Tibial nerve (tissue), 4 donors: ENCODE data around the gene PTDSS2. TPM values are rescaled to one million over a fixed set of nuclear protein-coding genes. Genes with fewer than 3 reads are reported as not detected.

ENCODE experiments used
- DNase-seq, 2 donors: peaks; one replicate each; pipeline ENCODE4 v3.0.0-alpha.2; 2019; ENCODE audit warnings: low spot score in 2 of 2
- H3K27ac ChIP-seq, 4 donors: fragments of 200-600 bp; sonication (generic) in 3 of 4; one replicate each; pipeline ENCODE4 v1.5.1; 2017 to 2019; ENCODE audit warnings: mild to moderate bottlenecking in 1 of 4
- H3K27me3 ChIP-seq, 2 donors: fragments of 200-600 bp; sonication (generic) in 1 of 2; one replicate each; pipeline versions ENCODE4 v1.5.1 to v1.6.0; 2017 to 2019
- H3K36me3 ChIP-seq, 3 donors: fragments of 200-600 bp; sonication (generic); one replicate each; pipeline ENCODE4 v1.5.1; 2018 to 2019
- H3K4me1 ChIP-seq, 4 donors: fragments of 200-600 bp; sonication (generic) in 3 of 4; one replicate each; pipeline ENCODE4 v1.5.1; 2017 to 2019
- H3K4me3 ChIP-seq, 4 donors: fragments of 200-600 bp; sonication (generic) in 3 of 4; one replicate each; pipeline ENCODE4 v1.5.1; 2017 to 2019; ENCODE audit warnings: mild to moderate bottlenecking in 1 of 4, moderate library complexity in 1 of 4
- H3K9me3 ChIP-seq, 4 donors: fragments of 200-600 bp; sonication (generic) in 3 of 4; one replicate each; pipeline ENCODE4 v1.5.1; 2017 to 2019
- EP300 ChIP-seq, 2 donors: sonication (generic); formaldehyde crosslinking; IDR thresholded peaks; one replicate each; pipeline ENCODE4 v1.6.1; 2017; ENCODE audit warnings: antibody characterized with exemption in 2 of 2, mild to moderate bottlenecking in 1 of 2
- POLR2A ChIP-seq, 2 donors: fragments of 450-650 bp; IDR thresholded peaks; one replicate each; pipeline ENCODE4 v1.6.1; 2017; ENCODE audit warnings: antibody characterized with exemption in 2 of 2, mild to moderate bottlenecking in 2 of 2, moderate library complexity in 2 of 2
- WGBS, 2 donors: methylation state at CpG; one replicate each; pipeline ENCODE4 v1.1.5; 2018; 5-methylcytosine and 5-hydroxymethylcytosine counted together
- total RNA-seq, 4 donors: library from RNA; depleted of rRNA; stranded (reverse); fragments of >200 nt; gene quantifications; one replicate each; pipeline ENCODE4 v1.1.0, GENCODE V29; 2016
- TF ChIP-seq, protein P1 (sequence below), 5 experiments: fragments of 200-600 bp in 3 of 5; fragments of 450-650 bp in 2 of 5; sonication (generic) in 3 of 5; IDR thresholded peaks; one replicate each; pipeline ENCODE4 v1.5.1; 2016 to 2019; ENCODE audit warnings: antibody characterized with exemption in 5 of 5, mild to moderate bottlenecking in 3 of 5, moderate library complexity in 2 of 5

The PTDSS2 gene
- total RNA-seq, 4 donors from 2014 or later: 54.2 to 100 (median 63.9) TPM

DNA sequence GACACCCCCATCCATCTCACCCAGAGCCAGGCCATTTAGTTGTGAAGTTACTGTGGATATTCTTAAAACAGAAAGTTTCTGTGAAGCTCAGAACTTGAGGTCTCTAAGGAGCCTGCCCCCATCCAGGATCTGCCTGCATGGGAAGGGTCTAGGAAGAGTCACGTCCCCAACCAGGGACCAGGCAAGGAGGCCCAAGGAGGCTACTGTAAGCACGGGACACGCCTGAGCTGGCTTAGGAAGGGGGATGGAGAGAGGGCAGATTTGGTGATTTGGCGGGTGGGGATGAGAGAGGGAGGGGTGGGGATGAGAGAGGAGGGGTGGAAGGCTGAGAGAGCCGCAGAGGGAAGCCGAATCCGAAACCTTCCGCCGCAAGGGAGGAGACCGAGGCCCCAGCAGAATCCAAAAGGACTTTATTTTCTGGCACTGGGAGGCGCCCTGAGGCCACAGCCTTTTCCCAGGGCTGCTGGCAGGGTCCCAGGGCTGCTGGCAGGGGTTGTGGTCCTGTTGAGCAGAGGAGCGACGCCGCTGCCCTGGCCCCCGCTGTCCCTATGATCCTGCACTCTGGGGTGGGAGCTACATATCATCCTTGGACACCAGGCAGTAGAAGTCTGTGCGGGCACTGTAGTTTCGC is 44.6 kb upstream of the PTDSS2 start:
- 37 to 59% methylated on average over 15 of the region's 17 CpGs for WGBS, 2 donors
- Histone ChIP-seq H3K27me3 (no peaks in the 10 kb centered on the region), H3K36me3 (no peaks in the 10 kb centered on the region), H3K9me3 (no peaks in the 10 kb centered on the region), H3K4me3 (peak overlapping the region in 2 of 4 donors; percentile 80 to 81), H3K4me1 (peaks cover 0 to 29% (median 13%) of the 10 kb centered on the region in 4 donors), H3K27ac (peak overlapping the region in 3 of 4 donors; percentile 80 to 91 (median 85))
- TF ChIP-seq POLR2A (IDR thresholded peaks at IDR 0.05): no peak
- TF ChIP-seq EP300 (IDR thresholded peaks at IDR 0.05): no peak
- TF ChIP-seq, protein P1, sequence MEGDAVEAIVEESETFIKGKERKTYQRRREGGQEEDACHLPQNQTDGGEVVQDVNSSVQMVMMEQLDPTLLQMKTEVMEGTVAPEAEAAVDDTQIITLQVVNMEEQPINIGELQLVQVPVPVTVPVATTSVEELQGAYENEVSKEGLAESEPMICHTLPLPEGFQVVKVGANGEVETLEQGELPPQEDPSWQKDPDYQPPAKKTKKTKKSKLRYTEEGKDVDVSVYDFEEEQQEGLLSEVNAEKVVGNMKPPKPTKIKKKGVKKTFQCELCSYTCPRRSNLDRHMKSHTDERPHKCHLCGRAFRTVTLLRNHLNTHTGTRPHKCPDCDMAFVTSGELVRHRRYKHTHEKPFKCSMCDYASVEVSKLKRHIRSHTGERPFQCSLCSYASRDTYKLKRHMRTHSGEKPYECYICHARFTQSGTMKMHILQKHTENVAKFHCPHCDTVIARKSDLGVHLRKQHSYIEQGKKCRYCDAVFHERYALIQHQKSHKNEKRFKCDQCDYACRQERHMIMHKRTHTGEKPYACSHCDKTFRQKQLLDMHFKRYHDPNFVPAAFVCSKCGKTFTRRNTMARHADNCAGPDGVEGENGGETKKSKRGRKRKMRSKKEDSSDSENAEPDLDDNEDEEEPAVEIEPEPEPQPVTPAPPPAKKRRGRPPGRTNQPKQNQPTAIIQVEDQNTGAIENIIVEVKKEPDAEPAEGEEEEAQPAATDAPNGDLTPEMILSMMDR (IDR thresholded peaks at IDR 0.05): no peak
- DNase-seq: no peak

DNA sequence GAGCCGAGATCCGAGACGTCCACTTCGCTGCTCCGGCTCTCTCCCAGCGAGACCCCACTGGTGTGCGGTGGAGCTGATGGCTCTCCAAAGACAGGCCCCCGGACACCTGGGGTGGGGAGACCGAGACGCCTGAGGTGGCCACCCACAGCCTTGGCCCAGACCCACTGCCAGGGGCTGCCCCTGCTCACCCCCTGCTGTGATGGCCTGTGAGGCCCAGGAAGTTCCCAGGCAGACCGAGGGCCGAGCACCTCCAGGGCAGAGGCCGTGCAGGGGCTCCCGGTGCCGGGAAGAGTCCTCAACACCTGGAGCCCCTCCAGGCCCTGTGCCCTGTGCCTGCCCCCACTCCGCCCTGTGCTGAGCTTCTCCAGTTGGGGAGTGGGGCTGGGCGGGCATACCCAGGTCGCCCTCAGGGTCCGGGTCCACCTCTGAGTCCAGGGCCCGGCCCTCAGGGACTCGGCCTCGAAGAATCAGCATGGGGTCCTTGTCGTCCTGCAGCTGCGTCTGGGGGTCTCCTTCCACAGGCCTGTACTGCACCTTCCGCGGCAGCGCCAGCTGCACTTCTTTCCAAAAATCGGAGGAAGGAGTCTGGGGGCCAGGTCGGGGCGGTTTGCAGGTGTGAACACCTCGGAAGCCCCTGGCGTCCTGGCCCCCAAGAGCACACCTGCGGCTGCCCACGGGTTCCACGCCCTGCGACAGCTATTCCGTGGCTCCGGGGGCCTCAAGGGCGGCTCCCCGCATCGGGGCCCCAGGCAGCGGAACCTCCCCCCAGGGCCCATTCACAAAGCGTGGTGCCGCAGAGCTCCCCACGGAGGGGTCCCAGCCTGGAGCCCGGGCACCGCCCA is 43.9 kb upstream of the PTDSS2 start:
- Histone ChIP-seq H3K4me3 (peak overlapping the region; percentile 66 to 81 (median 76)), H3K36me3 (no peaks in the 10 kb centered on the region), H3K9me3 (no peaks in the 10 kb centered on the region), H3K27ac (peak overlapping the region; percentile 66 to 91 (median 82)), H3K4me1 (peaks cover 0 to 29% (median 13%) of the 10 kb centered on the region in 4 donors), H3K27me3 (no peaks in the 10 kb centered on the region)
- DNase-seq: no peak
- WGBS, 2 donors: 71 to 72% methylated on average over 16 to 19 of the region's 47 CpGs
- TF ChIP-seq EP300 (IDR thresholded peaks at IDR 0.05): no peak
- TF ChIP-seq, protein P1 (IDR thresholded peaks at IDR 0.05): peak in 1 of 5 experiments; percentile 11

DNA sequence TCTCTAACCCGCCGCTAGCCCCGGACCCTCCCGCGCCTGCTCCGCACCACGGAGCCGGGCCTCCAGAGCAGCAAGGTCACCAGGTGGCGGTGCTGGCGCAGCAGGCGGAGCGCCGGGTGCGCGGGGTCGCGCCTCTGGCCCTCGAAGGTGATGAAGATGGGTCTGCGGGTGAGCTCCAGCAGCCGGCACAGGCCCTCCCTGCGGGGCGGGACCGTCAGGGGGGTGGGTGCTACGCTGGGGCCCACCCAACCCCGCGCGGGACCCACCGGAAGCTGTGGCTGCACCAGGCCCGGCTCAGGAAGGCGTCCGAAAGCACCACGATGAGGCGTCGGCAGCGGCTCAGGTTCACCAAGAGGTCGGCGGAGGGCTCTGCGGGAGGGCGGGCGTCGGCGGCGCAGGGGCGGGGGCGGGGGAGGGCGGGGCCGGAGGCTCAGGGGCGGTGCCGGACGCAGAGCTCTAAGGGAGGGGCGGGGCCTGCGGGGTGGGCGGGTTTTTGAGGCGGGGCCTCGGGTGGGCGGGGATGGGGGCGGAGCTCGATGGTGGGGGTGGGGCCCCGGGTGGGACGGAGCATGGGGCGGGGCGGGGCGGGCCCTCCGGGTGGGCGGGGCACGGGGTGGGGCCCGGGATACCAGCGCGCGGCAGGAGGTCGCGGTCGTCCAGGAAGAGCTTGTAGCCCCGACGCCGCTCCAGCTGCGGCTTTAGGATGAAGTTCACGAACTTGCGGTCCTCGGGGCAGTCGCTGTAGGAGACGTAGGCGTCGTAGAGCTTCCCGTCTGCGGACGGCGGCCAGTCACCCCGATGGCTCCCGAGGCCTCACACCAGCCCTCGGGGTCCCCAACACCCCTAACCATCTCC is 43.1 kb upstream of the PTDSS2 start:
- peak; percentile 40 to 50 for DNase-seq
- H3K36me3 ChIP-seq: no peaks in the 10 kb centered on the region
- H3K27me3 ChIP-seq: no peaks in the 10 kb centered on the region
- peaks cover 0 to 29% (median 13%) of the 10 kb centered on the region in 4 donors for H3K4me1 ChIP-seq
- 20 to 25% methylated on average over 1 to 13 of the region's 91 CpGs for WGBS, 2 donors
- TF ChIP-seq EP300 (IDR thresholded peaks at IDR 0.05) (peak in 1 of 2 donors; percentile 19), POLR2A (IDR thresholded peaks at IDR 0.05) (no peak)
- TF ChIP-seq, protein P1 (IDR thresholded peaks at IDR 0.05): peak in 1 of 5 experiments; percentile 49
- H3K27ac ChIP-seq: peak overlapping the region; percentile 66 to 91 (median 82)
- H3K4me3 ChIP-seq: peak overlapping the region; percentile 66 to 81 (median 76)
- no peaks in the 10 kb centered on the region for H3K9me3 ChIP-seq

DNA sequence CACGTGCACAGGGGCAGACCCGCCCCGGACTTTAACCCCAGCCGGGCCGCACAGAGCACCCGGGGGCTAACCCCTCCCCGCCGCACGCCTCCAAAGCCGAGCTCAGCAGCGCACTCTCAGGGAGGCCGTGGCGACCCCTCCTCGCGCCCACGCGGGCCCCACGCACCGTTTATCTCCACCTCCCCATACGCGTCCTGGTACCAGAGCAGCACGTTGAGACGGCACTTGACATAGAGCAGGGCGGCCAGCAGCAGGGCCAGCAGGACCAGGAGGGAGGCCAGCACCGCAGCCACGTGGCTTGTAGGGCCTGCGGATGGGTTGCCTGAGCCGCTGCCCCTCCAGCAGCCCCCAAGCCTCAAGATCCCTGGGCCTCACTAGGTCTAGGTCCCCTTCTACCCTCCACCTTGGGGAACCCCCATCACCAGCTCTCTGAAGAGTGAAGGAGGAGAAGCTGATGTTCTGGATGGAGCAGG is 42.4 kb upstream of the PTDSS2 start:
- 74 to 82% methylated on average over 23 to 25 of the region's 28 CpGs for WGBS, 2 donors
- Histone ChIP-seq H3K4me3 (peak overlapping the region in 2 of 4 donors; percentile 25 to 80), H3K4me1 (peaks cover 0 to 29% (median 13%) of the 10 kb centered on the region in 4 donors), H3K27ac (peak overlapping the region in 2 of 4 donors; percentile 50 to 91), H3K27me3 (no peaks in the 10 kb centered on the region), H3K9me3 (no peaks in the 10 kb centered on the region), H3K36me3 (no peaks in the 10 kb centered on the region)
- TF ChIP-seq, protein P1 (IDR thresholded peaks at IDR 0.05): no peak
- TF ChIP-seq EP300 (IDR thresholded peaks at IDR 0.05) (no peak), POLR2A (IDR thresholded peaks at IDR 0.05) (no peak)
- DNase-seq: no peak
